ENCODE data around the gene GRIP1.

Gene GRIP1

GRCh38 chr12:66693901-66694513 is 15.1 kb upstream of the GRIP1 start:
- peak; percentile 24 for DNase-seq (ENCODE audit: low read depth)

GRCh38 chr12:66692986-66693385 is 14.1 kb upstream of the GRIP1 start:
- DNase-seq (ENCODE audit: low read depth) = no peak

- no peak for DNase-seq (ENCODE audit: low read depth)
Observed at GRCh38 chr12:66692170-66692569, 13.3 kb upstream of the GRIP1 start.

GRCh38 chr12:66688846-66689439 is 10.1 kb upstream of the GRIP1 start:
- no peak for DNase-seq (ENCODE audit: low read depth)

- DNase-seq (ENCODE audit: low read depth) = no peak
Observed at GRCh38 chr12:66684222-66684621, 5.3 kb upstream of the GRIP1 start.

- DNase-seq (ENCODE audit: low read depth) = no peak
Observed at GRCh38 chr12:66683822-66684221, 4.9 kb upstream of the GRIP1 start.

- no peak for DNase-seq (ENCODE audit: low read depth)
Observed at GRCh38 chr12:66683073-66683472, 4.2 kb upstream of the GRIP1 start.

- no peak for DNase-seq (ENCODE audit: low read depth)
Observed at GRCh38 chr12:66679461-66680084, 697 bp upstream of the GRIP1 start.

- DNase-seq (ENCODE audit: low read depth) = no peak
Observed at GRCh38 chr12:66676241-66676640, 2.6 kb downstream of the GRIP1 start.

- no peak for DNase-seq (ENCODE audit: low read depth)
Observed at GRCh38 chr12:66674495-66675122, 4.3 kb downstream of the GRIP1 start.

GRCh38 chr12:66669541-66669940 is 9.3 kb downstream of the GRIP1 start:
- DNase-seq (ENCODE audit: low read depth) = no peak

GRCh38 chr12:66668311-66668710 is 10.6 kb downstream of the GRIP1 start:
- no peak for DNase-seq (ENCODE audit: low read depth)

- no peak for DNase-seq (ENCODE audit: low read depth)
Observed at GRCh38 chr12:66667906-66668305, 11.0 kb downstream of the GRIP1 start.

- DNase-seq (ENCODE audit: low read depth) = no peak
Observed at GRCh38 chr12:66666481-66666880, 12.4 kb downstream of the GRIP1 start.

GRCh38 chr12:66665435-66665985 is 13.4 kb downstream of the GRIP1 start:
- no peak for DNase-seq (ENCODE audit: low read depth)

GRCh38 chr12:66664076-66664475 is 14.8 kb downstream of the GRIP1 start:
- no peak for DNase-seq (ENCODE audit: low read depth)

- no peak for DNase-seq (ENCODE audit: low read depth)
Observed at GRCh38 chr12:66663611-66664010, 15.3 kb downstream of the GRIP1 start.

GRCh38 chr12:66662729-66663128 is 16.1 kb downstream of the GRIP1 start:
- DNase-seq (ENCODE audit: low read depth) = peak; percentile 6

GRCh38 chr12:66662179-66662578 is 16.7 kb downstream of the GRIP1 start:
- no peak for DNase-seq (ENCODE audit: low read depth)

GRCh38 chr12:66661357-66661756 is 17.5 kb downstream of the GRIP1 start:
- no peak for DNase-seq (ENCODE audit: low read depth)

GRCh38 chr12:66653796-66654195 is 25.1 kb downstream of the GRIP1 start:
- DNase-seq (ENCODE audit: low read depth) = no peak

GRCh38 chr12:66648033-66648735 is 30.7 kb downstream of the GRIP1 start:
- no peak for DNase-seq (ENCODE audit: low read depth)
